Measurements from ENCODE around the gene GP5. TPM values are rescaled to one million over a fixed set of nuclear protein-coding genes. Genes with fewer than 3 reads are reported as not detected.

GP5 gene
- total RNA-seq, 5 donors from 2014 or later (not counting 1 experiment from before 2014, with no cell fraction given), result 5.1 to 8.4 (median 6.3) TPM

DNA sequence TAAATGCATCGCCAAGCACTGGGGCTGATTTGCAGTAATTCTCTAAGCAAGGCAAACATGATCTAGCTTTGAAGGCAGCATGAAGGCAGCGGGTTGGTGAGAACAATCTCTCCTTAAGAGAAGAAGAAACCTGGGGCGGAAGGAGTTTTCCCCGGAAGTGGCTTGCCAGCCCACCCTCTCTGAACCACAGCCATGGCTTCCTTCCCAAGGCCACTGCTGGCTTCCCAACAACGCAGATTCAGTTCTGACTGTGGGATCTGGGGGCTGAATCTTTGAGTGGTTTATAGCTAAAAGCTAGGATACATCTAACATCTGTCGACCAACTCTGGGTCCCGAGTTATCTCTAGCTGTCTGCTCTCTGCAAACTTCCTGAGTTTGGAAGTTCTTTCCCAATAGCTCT, 43.7 kb downstream of the GP5 start:
- Histone ChIP-seq H3K36me3 (ENCODE audit: control insufficient read depth in 2 of 2, extremely low read depth in 1 of 2, insufficient read depth in 1 of 2, low read length in 1 of 2) (no peaks in the 10 kb centered on the region), H3K4me1 (ENCODE audit: control insufficient read depth in 1 of 2, extremely low read depth in 1 of 2, insufficient read depth in 2 of 2, low read length in 2 of 2) (no peaks in the 10 kb centered on the region), H3K4me3 (ENCODE audit: control insufficient read depth in 1 of 2, extremely low read depth in 1 of 2, low read length in 1 of 2) (no peak overlapping the region), H3K27ac (ENCODE audit: low read length) (no peak overlapping the region), H3K27me3 (replicated peaks in 1 of 2; ENCODE audit: control insufficient read depth in 2 of 2, extremely low read depth in 1 of 2, insufficient read depth in 2 of 2, low read length in 1 of 2) (peaks cover 0 to 24% of the 10 kb centered on the region in 2 experiments), H3K9me3 (no peaks in the 10 kb centered on the region)
- ATAC-seq (replicated peaks in 1 of 4) (no peak), DNase-seq (no peak)
- Mint-ChIP-seq H3K9me3 (no peaks in the 10 kb centered on the region), H3K27ac (no peak overlapping the region), H3K36me3 (no peaks in the 10 kb centered on the region), H3K27me3 (peaks cover 5 to 6% of the 10 kb centered on the region in 2 donors), H3K4me3 (peak overlapping the region in 1 of 3 donors; percentile 29), H3K4me1 (peaks cover 0 to 3% (median 0%) of the 10 kb centered on the region in 3 donors)
- ChIA-PET CTCF (interaction anchor here in 1 of 2 donors (0.7 to 0.9 kb wide), 2 partner anchors 9 to 11 kb away, joined by 3 to 4 read pairs; no protein-coding TSS in a partner anchor), POLR2A (interaction anchor here in 1 of 2 donors (0.7 to 0.8 kb wide), 2 partner anchors 112 to 950 kb away, joined by 4 to 8 read pairs; no protein-coding TSS in a partner anchor)
- 80% methylated on average over 1 of the region's 7 CpGs for WGBS (ENCODE audit: insufficient coverage)

DNA sequence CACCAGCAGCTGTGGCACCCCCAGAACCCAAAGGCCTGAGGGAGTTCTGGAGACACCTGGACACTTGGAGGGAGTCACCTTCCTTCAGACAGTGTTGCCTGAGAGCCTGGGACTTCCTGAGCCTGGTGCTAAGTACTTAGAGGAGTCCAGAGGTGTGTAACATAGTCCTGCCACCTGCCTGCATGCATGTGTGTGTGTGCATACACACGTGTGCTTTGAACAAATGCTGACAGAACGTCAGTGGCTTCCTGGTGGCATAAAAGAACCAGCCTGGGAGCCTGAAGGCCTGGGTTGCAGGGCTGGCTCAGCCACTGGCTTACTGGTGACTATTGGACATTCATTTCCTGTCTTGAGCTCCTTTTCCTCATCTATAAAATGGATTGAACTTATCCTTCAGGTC, 44.8 kb downstream of the GP5 start:
- no peaks in the 10 kb centered on the region for H3K36me3 Mint-ChIP-seq
- no peaks in the 10 kb centered on the region for H3K36me3 ChIP-seq (ENCODE audit: control insufficient read depth in 2 of 2, extremely low read depth in 1 of 2, insufficient read depth in 1 of 2, low read length in 1 of 2)
- no peaks in the 10 kb centered on the region for H3K9me3 ChIP-seq
- DNase-seq, result no peak
- ChIA-PET CTCF (interaction anchor here in 1 of 2 donors (0.7 kb wide), 2 partner anchors 377 to 513 kb away, joined by 3 to 4 read pairs; no protein-coding TSS in a partner anchor), POLR2A (interaction anchor here in 1 of 2 donors (0.8 kb wide), 1 partner anchor 114 kb away, joined by 4 read pairs; no protein-coding TSS in a partner anchor)
- peaks cover 0 to 3% (median 0%) of the 10 kb centered on the region in 3 donors for H3K4me1 Mint-ChIP-seq
- H3K27ac Mint-ChIP-seq, result no peak overlapping the region
- H3K9me3 Mint-ChIP-seq, result no peaks in the 10 kb centered on the region
- no peak overlapping the region for H3K27ac ChIP-seq (ENCODE audit: low read length)
- H3K4me3 ChIP-seq (ENCODE audit: control insufficient read depth in 1 of 2, extremely low read depth in 1 of 2, low read length in 1 of 2), result no peak overlapping the region
- WGBS (ENCODE audit: insufficient coverage), result 29% methylated on average over 1 of the region's 2 CpGs
- no peak for ATAC-seq (replicated peaks in 1 of 4)
- peaks cover 0 to 22% of the 10 kb centered on the region in 2 experiments for H3K27me3 ChIP-seq (replicated peaks in 1 of 2; ENCODE audit: control insufficient read depth in 2 of 2, extremely low read depth in 1 of 2, insufficient read depth in 2 of 2, low read length in 1 of 2)
- peaks cover 0 to 3% of the 10 kb centered on the region in 2 donors for H3K27me3 Mint-ChIP-seq
- no peaks in the 10 kb centered on the region for H3K4me1 ChIP-seq (ENCODE audit: control insufficient read depth in 1 of 2, extremely low read depth in 1 of 2, insufficient read depth in 2 of 2, low read length in 2 of 2)
- H3K4me3 Mint-ChIP-seq, result no peak overlapping the region

DNA sequence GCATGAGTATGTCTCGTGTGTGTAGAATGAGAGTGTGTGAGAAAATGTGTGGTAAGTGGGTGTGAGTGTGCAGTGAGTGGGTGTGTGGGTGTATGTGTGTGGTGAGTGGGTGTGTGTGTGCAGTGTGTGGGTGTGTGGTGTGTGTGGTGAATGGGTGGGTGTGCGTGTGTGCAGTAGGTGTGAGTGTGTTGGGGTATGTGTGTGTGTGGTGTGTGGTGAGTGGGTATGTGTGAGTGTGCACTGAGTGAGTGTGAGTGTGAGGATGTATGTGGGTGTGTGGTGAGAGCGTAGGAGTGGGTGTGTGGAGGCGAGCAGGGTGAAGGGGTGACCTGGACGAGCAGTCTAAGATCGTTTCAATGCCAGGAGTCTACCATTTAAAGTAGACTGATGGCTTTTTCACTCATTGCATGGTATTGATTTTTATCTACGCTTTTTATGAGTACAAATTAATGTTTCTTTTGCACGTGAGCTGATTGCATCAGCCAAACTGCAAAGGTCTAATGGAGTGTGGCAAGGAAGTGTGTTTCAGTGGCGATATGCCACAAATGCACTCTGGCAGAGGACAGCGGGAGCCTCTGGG, 46.3 kb downstream of the GP5 start:
- H3K27me3 Mint-ChIP-seq, result peaks cover 0 to 3% of the 10 kb centered on the region in 2 donors
- CTCF ChIA-PET, result no interaction called here
- H3K4me3 Mint-ChIP-seq, result no peak overlapping the region

DNA sequence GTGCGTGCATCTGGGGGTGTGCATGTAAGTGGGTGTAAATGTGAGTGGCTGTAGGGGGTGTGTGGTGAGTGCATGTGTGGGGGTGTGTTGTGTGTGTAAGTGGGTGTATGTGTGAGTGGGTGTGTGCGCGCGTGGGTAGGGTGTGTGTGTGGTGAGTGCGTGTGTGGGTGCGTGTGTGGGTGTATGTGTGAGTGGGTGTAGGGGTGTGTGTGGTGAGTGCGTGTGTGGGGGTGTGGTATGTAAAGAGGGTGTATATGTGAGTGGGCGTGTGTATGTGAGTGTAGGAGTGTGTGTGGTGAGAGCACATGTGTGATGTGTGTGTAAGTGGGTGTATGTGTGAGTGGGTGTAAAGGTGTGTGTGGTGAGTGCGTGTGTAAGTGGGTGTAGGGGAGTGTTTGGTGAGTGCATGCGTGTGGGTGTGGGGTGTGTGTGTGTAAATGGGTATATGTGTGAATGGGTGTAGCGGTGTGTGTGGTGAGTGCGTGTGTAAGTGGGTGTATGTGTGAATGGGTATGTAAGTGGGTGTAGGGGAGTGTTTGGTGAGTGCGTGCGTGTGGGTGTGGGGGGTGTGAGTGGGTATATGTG, 47.0 kb downstream of the GP5 start:
- Histone ChIP-seq H3K9me3 (no peaks in the 10 kb centered on the region), H3K27ac (ENCODE audit: low read length) (no peak overlapping the region), H3K4me3 (ENCODE audit: control insufficient read depth in 1 of 2, extremely low read depth in 1 of 2, low read length in 1 of 2) (no peak overlapping the region), H3K36me3 (ENCODE audit: control insufficient read depth in 2 of 2, extremely low read depth in 1 of 2, insufficient read depth in 1 of 2, low read length in 1 of 2) (no peaks in the 10 kb centered on the region), H3K4me1 (ENCODE audit: control insufficient read depth in 1 of 2, extremely low read depth in 1 of 2, insufficient read depth in 2 of 2, low read length in 2 of 2) (no peaks in the 10 kb centered on the region), H3K27me3 (replicated peaks in 1 of 2; ENCODE audit: control insufficient read depth in 2 of 2, extremely low read depth in 1 of 2, insufficient read depth in 2 of 2, low read length in 1 of 2) (peaks cover 0 to 10% of the 10 kb centered on the region in 2 experiments)
- peaks cover 0 to 3% (median 0%) of the 10 kb centered on the region in 3 donors for H3K4me1 Mint-ChIP-seq
- 89% methylated on average over 14 of the region's 14 CpGs for WGBS (ENCODE audit: insufficient coverage)
- peaks cover 0 to 1% of the 10 kb centered on the region in 2 donors for H3K27me3 Mint-ChIP-seq
- no peaks in the 10 kb centered on the region for H3K36me3 Mint-ChIP-seq
- ATAC-seq (replicated peaks in 1 of 4), result no peak
- no peaks in the 10 kb centered on the region for H3K9me3 Mint-ChIP-seq
- ChIA-PET CTCF (no interaction called here), POLR2A (no interaction called here)
- no peak overlapping the region for H3K27ac Mint-ChIP-seq
- no peak overlapping the region for H3K4me3 Mint-ChIP-seq
- no peak for DNase-seq

More for the DNA sequence above, 46.3 kb downstream of the GP5 start:
- POLR2A ChIA-PET, result no interaction called here
- DNase-seq (no peak), ATAC-seq (replicated peaks in 1 of 4) (no peak)
- peaks cover 0 to 12% of the 10 kb centered on the region in 2 experiments for H3K27me3 ChIP-seq (replicated peaks in 1 of 2; ENCODE audit: control insufficient read depth in 2 of 2, extremely low read depth in 1 of 2, insufficient read depth in 2 of 2, low read length in 1 of 2)
- Mint-ChIP-seq H3K9me3 (no peaks in the 10 kb centered on the region), H3K27ac (no peak overlapping the region), H3K36me3 (no peaks in the 10 kb centered on the region), H3K4me1 (peaks cover 0 to 3% (median 0%) of the 10 kb centered on the region in 3 donors)
- H3K9me3 ChIP-seq, result no peaks in the 10 kb centered on the region
- no peak overlapping the region for H3K4me3 ChIP-seq (ENCODE audit: control insufficient read depth in 1 of 2, extremely low read depth in 1 of 2, low read length in 1 of 2)
- H3K36me3 ChIP-seq (ENCODE audit: control insufficient read depth in 2 of 2, extremely low read depth in 1 of 2, insufficient read depth in 1 of 2, low read length in 1 of 2), result no peaks in the 10 kb centered on the region
- H3K27ac ChIP-seq (ENCODE audit: low read length), result no peak overlapping the region
- no peaks in the 10 kb centered on the region for H3K4me1 ChIP-seq (ENCODE audit: control insufficient read depth in 1 of 2, extremely low read depth in 1 of 2, insufficient read depth in 2 of 2, low read length in 2 of 2)
- WGBS (ENCODE audit: insufficient coverage), result 87% methylated on average over 10 of the region's 10 CpGs

DNA sequence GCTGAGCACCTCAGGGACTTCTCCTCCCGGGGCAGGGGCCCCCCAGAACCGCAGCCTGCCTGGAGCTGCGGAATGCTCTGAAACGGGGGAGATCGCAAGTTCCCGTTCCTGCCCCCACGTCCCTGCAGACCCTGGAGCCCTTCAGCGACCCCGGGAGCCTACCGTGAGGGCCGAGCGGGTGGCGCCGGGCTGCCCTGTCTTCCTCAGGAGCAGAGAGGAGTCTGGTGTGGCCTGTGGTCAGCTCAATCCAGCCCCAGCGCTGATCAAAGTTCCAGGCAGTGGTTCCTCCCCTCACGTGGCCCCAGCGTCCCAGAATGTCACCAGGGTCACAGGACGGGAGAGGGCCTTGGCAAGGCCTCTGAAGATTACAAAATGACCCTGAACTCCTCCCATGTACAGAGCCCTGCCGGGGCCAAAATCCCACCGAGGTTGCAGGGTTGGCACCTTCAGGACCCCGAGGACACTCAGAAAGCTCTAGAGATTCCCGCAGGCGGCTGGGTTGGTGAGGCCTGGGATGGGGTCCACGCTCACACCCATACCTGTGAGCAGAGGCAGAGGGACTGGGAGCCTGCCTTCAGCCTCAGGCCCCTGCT, 47.9 kb downstream of the GP5 start, which contains the start of gene CPN2:
TSS of gene CPN2 (minus strand) at position 249 of the 593 bp plus-strand sequence. CDS start 8,626 bp downstream, outside the sequence.
- Histone ChIP-seq H3K9me3 (no peaks in the 10 kb centered on the region), H3K27me3 (replicated peaks in 1 of 2; ENCODE audit: control insufficient read depth in 2 of 2, extremely low read depth in 1 of 2, insufficient read depth in 2 of 2, low read length in 1 of 2) (peaks cover 0 to 6% of the 10 kb centered on the region in 2 experiments), H3K27ac (ENCODE audit: low read length) (no peak within 1 kb of the TSS), H3K36me3 (ENCODE audit: control insufficient read depth in 2 of 2, extremely low read depth in 1 of 2, insufficient read depth in 1 of 2, low read length in 1 of 2) (no peaks in the 10 kb centered on the region), H3K4me1 (ENCODE audit: control insufficient read depth in 1 of 2, extremely low read depth in 1 of 2, insufficient read depth in 2 of 2, low read length in 2 of 2) (no peaks in the 10 kb centered on the region), H3K4me3 (ENCODE audit: control insufficient read depth in 1 of 2, extremely low read depth in 1 of 2, low read length in 1 of 2) (no peak within 1 kb of the TSS)
- H3K27me3 Mint-ChIP-seq, result no peaks in the 10 kb centered on the region
- H3K4me1 Mint-ChIP-seq, result peaks cover 0 to 3% (median 0%) of the 10 kb centered on the region in 3 donors
- no peaks in the 10 kb centered on the region for H3K9me3 Mint-ChIP-seq
- H3K4me3 Mint-ChIP-seq, result no peak within 1 kb of the TSS
- POLR2A ChIA-PET, result no interaction called here
- ATAC-seq (replicated peaks in 1 of 4), result no peak
- no peak within 1 kb of the TSS for H3K27ac Mint-ChIP-seq
- 91% methylated on average over 24 of the region's 24 CpGs for WGBS (ENCODE audit: insufficient coverage)
- CTCF ChIA-PET, result interaction anchor here in 1 of 2 donors (1.0 kb wide), 1 partner anchor 18 kb away, joined by 3 read pairs; no protein-coding TSS in a partner anchor
- no peaks in the 10 kb centered on the region for H3K36me3 Mint-ChIP-seq
- no peak for DNase-seq

DNA sequence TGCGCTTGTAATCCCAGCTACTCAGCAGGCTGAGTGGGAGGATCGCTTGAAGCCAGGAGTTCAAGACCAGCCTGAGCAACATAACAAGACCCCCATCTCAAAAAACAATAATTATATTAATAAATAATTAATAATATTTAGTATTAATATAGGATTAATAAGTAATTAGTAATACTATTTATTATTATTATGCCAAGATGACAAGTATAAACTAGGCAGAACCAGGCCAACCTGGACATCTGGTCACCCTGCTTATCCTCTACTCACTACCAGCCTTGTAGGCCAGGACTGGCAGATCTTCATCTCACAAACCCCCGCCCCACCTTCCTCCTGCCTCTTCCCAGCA, 48.4 kb downstream of the GP5 start:
- CTCF ChIA-PET, result interaction anchor here in 1 of 2 donors (1.0 kb wide), 1 partner anchor 17 kb away, joined by 3 read pairs; no protein-coding TSS in a partner anchor
- Histone ChIP-seq H3K36me3 (ENCODE audit: control insufficient read depth in 2 of 2, extremely low read depth in 1 of 2, insufficient read depth in 1 of 2, low read length in 1 of 2) (no peaks in the 10 kb centered on the region), H3K4me3 (ENCODE audit: control insufficient read depth in 1 of 2, extremely low read depth in 1 of 2, low read length in 1 of 2) (no peak overlapping the region), H3K9me3 (no peaks in the 10 kb centered on the region), H3K27me3 (replicated peaks in 1 of 2; ENCODE audit: control insufficient read depth in 2 of 2, extremely low read depth in 1 of 2, insufficient read depth in 2 of 2, low read length in 1 of 2) (peaks cover 0 to 10% of the 10 kb centered on the region in 2 experiments), H3K27ac (ENCODE audit: low read length) (no peak overlapping the region), H3K4me1 (ENCODE audit: control insufficient read depth in 1 of 2, extremely low read depth in 1 of 2, insufficient read depth in 2 of 2, low read length in 2 of 2) (no peaks in the 10 kb centered on the region)
- ATAC-seq (replicated peaks in 1 of 4), result no peak
- H3K4me1 Mint-ChIP-seq, result peaks cover 0 to 3% (median 0%) of the 10 kb centered on the region in 3 donors
- no peaks in the 10 kb centered on the region for H3K36me3 Mint-ChIP-seq
- H3K27ac Mint-ChIP-seq, result no peak overlapping the region
- H3K9me3 Mint-ChIP-seq, result no peaks in the 10 kb centered on the region
- DNase-seq, result no peak
- peaks cover 0 to 2% of the 10 kb centered on the region in 2 donors for H3K27me3 Mint-ChIP-seq
- POLR2A ChIA-PET, result no interaction called here
- 80% methylated on average over 1 of the region's 3 CpGs for WGBS (ENCODE audit: insufficient coverage)
- no peak overlapping the region for H3K4me3 Mint-ChIP-seq
